HG03575 (cell line): ENCODE measurements around the gene ACOX3.
"Not testable (repeated sequence)": the region's sequence is repeated elsewhere in the genome, so short reads cannot be mapped to it uniquely, and the experiment has no call there.

ENCODE experiments used
- ATAC-seq: cut with Tn5 transposase; IDR thresholded peaks from one replicate; pipeline ENCODE4 v1.9.1; 2021; ENCODE audit not compliant: unreplicated experiment, insufficient number of reproducible peaks, low FRiP score; ENCODE audit errors: extremely low read depth

The ACOX3 gene

DNA sequence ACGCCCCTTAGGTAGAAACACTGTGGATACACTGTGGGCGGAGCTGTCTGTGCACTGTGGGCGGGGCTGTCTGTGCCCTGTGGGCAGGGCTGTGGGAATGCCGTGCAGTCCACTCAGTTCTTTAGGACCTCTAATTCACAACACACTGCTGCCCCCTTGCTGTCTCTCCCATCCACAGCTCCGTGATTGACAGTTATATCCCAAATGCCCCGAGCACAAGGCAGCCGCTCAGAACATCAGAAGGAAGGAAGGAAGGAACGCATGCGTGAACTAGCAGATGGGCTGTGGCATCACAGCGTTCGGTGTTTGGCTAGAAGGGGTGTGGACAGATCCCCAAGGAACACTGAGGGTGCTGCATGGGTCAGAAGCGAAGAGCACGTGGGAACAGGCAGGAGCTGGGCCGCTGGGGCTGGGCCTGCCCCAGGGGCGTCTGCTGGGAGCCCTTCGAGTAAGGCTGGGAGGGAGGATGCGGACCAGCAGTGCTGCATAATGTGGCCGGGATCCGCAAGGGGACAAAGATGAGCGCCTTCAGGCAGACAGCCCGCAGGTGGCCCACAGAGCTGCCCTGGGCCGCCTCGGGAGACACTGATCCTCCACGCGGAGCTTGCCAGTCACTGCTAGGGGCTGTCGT, 29.8 kb downstream of the ACOX3 start:
- no peak for ATAC-seq

DNA sequence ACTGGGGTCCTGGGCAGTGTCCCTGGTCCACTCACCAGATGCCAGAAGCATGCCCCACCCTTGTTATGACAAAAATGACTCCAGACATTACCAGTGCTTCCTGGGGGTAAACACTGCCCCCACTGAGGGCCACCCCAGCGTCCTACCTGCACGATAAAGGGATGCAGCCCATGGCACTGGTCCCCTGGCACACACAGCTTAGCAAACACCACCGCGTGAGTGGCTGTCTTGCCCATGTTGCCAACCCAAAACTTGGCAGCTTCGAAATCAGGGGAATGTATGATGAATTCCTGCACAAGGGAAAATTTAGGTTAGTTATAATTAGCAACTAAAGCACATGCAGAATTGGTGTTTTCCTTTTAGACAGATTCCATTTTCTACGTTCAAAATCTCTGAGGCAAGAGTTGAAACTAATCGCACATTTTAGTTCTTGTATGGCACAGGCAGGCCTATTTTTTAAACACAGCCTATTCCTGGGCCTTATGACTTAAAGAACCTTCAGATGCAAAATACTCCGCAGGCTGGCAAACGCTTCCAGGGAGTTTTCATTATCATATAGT, 30.4 kb downstream of the ACOX3 start:
- ATAC-seq = no peak

DNA sequence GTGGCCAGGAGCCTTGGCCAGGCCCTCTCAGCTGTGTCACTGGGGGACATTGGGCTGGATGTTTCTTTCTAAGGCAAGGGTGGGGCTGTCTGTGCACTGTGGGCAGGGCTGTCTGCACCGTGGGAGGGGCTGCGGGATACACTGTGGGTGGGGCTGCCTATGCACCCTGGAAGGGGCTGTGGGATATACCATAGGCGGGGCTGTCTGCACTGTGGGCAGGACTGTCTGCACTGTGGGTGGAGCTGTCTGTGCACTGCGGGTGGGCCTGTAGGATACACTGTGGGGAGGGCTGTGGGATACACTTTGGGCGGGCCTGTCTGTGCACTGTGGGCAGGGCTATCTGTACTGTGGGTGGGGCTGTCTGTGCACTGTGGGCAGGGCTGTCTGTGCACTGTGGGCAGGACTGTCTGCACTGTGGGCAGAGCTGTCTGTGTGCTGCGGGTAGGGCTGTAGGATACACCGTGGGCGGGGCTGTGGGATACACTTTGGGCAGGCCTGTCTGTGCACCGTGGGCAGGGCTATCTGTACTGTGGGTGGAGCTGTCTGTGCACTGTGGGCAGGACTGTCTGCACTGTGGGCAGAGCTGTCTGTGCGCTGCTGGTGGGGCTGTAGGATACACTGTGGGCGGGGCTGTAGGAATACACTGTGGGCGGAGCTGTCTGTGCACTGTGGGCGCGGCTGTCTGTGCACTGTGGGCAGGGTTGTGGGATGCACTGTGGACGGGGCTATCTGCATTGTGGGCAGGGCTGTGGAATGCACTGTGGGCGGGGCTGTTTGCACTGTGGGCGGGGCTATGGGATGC, 31.1 kb downstream of the ACOX3 start:
- no peak for ATAC-seq

DNA sequence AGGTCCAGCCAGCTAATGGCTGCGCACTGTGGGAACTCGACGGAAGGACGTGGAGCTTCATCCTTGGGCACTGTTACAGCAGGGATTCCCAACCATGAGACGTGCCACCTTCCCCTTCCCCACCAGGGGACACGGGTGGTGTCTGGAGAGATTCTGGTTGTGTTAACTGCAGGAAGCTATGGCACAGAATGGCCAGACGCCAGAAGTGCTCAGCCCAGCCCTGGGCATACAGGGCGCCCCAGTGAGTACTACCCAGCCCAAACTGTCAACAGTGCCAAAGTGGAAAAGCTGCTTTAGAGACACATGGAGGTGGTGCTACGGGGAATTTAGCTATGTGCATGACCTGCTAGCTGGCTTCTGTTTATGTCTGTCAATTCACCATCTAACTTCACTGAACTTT, 32.8 kb downstream of the ACOX3 start:
- ATAC-seq = no peak

DNA sequence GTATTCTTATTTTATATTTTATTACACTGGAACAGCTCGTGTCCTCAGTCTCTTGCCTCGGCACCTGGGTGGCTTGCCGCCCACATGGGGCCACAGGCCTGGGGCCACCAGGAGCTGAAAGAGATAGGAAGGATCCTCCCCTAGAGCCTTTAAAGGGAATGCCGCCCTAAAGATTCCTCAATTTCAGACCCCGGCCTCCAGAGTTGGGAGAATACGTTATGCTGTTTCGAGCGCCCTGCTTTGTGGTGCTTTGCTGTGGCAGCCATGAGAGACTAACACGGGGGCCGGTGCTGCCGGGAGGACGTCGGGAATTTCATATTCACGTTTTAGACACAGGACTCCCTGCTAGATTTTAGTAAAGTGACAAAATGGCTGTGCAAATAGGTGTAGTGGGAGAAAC, 33.2 kb downstream of the ACOX3 start:
- no peak for ATAC-seq

DNA sequence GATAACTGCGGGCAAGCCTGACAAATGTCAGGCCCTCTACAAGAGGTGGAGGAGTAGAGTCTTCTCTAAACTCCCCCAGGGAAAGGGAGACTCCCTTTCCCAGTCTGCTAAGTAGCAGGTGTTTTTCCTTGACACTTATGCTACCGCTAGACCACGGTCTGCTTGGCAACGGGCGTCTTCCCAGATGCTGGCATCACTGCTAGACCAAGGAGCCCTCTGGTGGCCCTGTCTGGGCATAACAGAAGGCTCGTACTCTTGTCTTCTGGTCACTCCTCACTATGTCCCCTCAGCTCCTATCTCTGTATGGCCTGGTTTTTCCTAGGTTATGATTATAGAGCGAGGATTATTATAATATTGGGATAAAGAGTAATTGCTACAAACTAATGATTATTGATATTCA, 33.6 kb downstream of the ACOX3 start:
- ATAC-seq = not testable (repeated sequence)

DNA sequence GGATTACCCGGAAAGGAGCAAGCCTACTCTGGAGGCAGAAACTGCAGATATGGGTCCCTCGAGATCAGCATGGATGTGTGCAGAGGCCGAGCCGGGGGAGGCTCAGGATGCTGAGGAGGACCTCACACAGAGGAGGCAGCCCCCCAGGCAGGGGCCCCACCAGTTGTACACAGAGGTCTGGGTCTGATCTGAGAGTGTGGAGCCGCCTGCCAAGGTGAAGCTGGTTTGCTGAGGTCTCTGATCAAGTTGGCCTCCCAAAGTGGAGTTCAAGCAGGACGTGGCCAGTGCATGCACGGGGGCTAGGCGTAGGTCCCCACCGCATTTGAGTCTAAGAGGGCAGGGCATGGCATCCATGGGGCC, 35.0 kb downstream of the ACOX3 start:
- no peak for ATAC-seq

DNA sequence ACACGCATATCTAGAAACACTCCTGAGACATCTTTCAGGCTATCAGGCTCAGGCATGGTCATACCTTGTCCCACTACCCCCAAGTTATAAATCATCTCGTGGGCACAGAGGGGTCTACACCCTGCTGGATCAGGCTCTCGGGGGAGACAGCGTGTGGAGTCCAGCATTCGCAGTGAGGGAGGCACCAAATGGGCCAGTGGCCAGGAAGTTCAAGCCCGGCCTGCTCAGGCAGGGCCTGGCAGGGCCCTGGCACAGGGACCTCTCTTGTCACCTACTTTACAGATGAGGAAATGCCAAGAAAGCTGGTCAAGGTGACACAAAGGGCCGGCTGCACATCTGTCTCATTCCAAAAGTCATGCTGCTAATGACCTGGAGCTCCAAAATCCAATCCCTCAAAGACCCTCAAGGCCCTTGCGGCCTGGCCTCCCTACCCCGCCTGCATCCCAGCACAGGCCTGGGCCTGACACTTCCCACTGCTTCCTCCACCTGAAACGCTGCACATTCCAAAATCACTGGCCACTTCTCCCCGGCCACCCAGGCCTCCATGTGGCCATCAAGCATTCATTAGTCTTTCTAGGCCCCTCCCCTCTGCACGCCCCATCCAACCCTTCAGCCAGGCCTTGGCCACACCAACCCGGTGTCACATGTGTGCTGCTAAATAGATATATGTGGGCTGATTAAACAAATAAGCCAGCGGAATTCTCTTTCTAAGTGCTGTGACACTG, 35.6 kb downstream of the ACOX3 start:
- no peak for ATAC-seq

DNA sequence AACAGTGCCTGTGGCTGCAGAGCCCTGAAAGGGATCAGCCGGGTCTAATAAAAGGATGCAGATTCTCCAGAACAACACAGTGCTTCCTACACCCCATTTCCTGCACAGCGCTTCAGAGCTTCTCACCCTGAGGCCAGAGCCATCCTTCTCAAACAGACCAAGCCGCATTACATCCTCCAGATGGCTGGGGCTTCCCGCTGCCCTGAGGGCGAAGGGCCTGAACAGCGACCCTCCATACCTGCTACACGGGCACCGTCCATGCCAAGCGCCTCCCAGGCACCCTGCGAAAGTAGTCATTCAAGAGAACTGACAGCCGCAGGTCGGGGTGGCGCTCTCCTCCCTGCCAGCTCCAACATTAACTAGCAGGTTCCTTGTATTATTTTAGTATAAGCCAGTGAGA, 36.5 kb downstream of the ACOX3 start:
- ATAC-seq = no peak

DNA sequence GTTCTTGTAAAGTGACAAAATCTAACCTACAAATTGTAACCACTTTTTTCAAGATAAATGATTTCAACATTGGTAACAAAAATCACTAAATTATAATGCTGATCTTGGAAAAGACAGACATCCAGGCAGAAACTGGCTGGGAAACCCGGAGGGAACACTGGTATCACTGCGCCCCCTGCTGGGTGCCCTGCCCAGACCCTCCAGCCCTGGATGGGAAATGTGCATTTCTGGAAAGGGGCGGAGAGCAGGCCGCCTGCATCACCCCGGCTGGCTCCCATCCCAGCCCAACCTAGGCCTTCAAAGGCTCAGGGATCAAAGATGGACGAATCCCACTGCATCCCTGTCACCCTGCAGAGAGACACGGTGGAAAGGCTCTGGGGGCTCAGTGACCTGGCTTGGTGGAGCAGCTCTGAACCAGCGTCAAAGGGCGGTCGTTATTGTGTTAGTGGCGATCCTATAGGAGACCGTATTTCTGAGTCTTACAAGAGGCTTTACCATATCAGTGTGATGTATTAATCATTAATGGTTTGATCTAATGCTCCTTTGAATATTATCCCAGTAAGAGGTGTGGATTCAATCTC, 37.3 kb downstream of the ACOX3 start:
- ATAC-seq = no peak

DNA sequence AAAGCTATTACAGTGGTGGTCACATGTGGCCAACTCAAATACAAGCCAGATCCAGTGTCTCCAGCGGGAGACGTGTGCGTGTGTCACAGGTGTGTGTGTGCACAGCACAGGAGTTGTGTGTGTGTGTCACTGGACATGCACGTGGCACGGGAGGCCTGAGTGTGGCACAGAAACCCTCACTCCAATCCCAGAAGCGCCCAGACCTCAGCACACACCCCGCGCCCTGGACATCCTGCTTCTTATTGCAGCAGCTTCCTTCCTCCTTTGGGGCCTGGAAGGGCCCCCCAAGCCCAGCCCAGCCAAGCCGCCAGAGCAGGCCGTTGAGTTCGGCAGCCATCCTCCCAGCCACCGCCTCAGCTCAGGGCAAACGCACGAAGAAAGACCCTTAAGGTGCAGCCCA, 37.9 kb downstream of the ACOX3 start:
- no peak for ATAC-seq

DNA sequence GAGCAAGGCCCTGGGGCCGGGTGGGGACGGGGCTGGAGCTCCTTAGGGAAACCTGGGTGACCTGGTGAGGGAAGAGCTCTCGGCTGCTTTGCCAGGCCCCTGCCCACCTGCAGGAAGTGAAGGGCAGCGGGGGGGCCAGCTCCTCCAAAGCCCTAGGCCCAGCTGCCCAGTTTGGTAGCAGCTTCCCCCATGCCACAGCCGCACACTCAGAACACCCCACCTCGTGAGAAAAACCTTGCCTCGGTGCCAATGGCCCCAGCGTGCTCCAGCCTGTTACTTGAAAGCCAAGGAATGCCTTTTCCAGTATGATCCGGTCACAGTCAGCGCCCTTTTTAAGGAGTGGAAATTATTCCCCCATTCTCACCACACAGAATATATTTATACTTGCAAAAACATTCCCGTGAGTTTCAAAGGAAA, 38.3 kb downstream of the ACOX3 start:
- ATAC-seq = no peak

DNA sequence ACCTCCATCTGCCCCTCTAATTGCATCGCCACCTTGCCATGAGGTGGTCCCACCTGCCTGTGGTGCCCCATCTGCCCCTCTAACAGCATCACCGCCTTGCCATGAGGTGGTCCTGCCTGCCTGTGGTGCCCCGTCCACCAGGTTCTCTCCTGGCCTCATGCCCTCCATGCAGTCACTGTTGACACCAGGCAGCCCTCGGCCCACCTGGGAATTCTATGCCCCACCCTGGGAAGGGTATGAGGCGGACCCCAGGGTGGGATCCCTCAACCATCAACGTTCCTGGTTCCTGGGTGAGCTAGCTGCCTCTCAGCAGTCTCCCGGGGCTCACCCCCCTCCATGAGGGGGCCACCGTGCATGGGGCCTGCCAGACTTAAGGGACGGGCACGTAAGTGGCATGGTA, 38.9 kb downstream of the ACOX3 start:
- no peak for ATAC-seq

DNA sequence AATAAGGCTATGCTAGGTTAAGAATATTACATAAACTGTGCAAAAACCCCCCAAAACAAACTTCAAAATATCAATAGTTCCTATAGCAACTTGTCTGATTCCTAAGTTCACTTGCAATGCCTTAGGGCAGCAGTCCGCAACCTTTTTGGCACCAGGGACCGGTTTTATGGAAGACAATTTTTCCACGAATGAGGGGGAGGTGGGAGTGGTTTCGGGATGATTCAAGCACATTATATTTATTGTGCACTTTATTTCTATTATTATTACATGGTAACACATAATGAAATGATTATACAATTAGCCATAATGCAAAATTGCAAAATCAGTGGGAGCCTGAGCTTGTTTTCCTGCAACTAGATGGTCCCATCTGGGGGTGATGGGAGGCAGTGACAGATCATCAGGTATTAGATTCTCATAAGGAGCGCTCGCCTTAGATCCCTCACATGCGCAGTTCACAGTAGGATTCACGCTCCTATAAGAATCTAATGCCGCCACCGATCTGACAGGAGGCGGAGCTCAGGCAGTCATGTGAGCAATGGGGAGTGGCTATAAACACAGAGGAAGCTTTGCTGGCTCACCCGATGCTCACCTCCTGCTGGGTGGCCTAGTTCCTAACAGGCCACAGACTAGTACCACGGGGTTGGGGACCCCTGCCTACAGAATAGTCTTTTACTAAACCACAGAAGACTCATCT, 39.7 kb downstream of the ACOX3 start:
- no peak for ATAC-seq

DNA sequence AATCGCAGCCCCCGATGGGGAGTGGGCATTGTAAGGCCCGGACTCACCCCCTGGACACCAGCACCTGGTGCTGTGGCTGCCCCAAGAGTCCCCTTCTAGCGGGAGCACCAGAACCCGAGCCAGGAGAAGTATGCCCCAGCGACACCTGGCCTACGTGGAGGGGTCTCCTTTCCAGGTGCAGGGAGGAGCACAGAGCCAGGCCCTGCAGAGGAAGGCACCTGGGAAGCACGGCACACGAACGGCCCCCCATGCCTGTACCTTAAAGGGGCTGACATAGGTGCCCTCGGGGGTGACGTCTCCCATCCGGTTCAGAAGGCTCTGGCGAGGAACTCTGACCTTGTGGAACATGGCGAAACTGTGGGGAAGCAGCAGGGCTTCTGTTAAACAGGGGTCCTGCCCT, 41.2 kb downstream of the ACOX3 start:
- no peak for ATAC-seq

DNA sequence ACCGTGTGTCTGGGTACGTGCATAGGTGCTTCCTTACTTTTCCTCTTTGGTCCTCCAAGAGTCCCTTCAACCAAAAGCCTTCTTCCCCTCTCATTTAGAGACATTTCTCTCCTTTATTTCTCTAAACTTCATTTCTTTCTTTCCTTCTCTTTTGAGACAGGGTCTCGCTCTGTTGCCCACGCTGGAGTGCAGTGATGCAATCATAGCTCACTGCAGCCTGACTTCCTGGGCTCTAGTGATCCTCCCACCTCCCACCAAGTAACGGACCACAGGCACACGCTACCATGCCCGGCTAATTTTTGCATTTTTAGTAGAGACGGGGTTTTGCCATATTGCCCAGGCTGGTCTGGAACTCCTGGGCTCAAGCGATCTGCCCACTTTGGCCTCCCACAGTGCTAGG, 42.2 kb downstream of the ACOX3 start:
- no peak for ATAC-seq

DNA sequence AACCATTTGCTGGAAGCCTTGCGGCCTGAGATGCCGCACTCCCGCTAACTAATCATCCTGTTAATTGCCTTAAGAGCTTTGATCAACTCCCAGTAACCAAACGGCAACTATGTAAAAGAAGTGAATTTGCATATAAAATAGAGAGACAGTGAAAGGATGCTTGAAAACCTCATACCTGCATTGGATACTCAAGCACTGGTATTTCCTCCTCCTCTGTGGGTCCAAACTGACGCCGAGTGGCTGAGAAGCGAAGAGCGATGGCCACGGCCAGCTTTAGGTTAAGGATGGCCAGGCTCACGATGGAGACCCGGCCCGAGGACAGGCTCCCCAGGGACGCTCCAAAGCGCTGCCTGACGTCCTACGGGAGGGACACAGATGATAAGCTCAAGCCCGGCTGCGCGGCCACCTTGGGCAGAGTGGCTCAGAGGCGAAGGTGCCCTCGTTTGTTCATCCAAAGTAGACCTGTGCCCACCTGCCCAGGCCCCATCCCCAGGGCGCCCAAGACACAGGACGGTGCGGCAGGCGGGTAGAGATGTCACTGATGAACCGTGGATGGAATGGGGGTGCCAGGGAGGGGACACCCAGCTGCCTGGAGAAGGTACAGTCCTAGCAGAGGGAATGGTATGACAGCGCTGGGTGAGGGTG, 43.6 kb downstream of the ACOX3 start:
- no peak for ATAC-seq

DNA sequence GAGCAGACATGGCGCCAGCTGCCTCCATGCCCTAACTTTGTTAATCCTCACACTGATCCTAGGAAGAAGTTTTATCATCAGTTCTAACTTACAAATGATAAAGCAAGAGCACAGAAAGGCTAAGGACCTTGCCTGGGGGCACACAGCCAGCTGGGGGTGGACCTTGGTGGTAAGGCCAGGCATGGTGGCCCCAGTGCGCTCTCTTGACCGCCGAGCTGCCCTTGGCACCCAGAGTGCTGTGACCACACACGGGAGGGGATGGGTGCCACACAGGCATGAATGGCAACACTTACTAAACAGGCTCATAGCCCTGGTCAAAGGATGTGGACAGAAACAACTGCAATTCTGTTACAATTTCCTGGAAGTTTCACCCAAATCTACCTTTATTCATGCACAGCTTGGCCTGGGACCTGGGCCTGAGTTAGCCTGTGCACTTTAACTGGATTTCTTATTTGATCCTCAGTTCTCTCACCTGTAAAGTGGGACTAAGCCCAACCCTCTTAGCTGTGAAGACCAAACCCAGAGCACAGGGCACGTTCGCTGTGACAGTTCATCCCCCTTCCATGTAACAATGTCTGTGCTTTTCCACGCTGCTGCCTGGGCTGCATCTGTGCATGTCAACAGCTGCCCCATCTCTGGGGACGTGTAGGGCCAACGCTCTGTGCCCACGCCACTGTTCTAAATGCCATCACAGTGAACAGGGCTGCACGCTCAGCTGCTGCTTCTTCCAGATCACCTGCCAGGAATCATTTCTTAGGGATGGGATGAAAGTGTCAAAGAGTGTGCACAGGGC, 44.8 kb downstream of the ACOX3 start:
- ATAC-seq = no peak
